Spleen (tissue), 7 donors: ENCODE data around the gene CDH9.

Experiments
- POLR2A ChIP-seq, 3 donors: fragments of 450-650 bp; IDR thresholded peaks; one replicate each; pipeline ENCODE4 v1.5.1; 2017; ENCODE audit warnings: antibody characterized with exemption in 3 of 3, mild to moderate bottlenecking in 1 of 3
- POLR2AphosphoS5 ChIP-seq, 3 donors: sonication (generic); formaldehyde crosslinking; IDR thresholded peaks; one replicate each; pipeline ENCODE4 v1.5.1; 2017; ENCODE audit warnings: antibody characterized with exemption in 3 of 3
- TF ChIP-seq, protein P1 (sequence below), 11 experiments: fragments of 200-600 bp in 7 of 11; fragments of 450-650 bp in 4 of 11; sonication (generic) in 4 of 11; IDR thresholded peaks in 8 of 11; conservative IDR thresholded peaks in 3 of 11; 1 replicate in 7 of 11; 2 replicates in 4 of 11; pipeline versions ENCODE4 v1.4.0 to v1.8.0; 2016 to 2021; ENCODE audit warnings: antibody characterized with exemption in 11 of 11, inconsistent platforms in 4 of 11, mild to moderate bottlenecking in 1 of 11
- donor health status: DM: no; HTN: no; CAD: no; lungs with moderate emphysema.
- donor health status: DM: no; HTN: no; CAD: no.
- donor health status: DM: no; HTN: no; CAD: no.

DNA sequence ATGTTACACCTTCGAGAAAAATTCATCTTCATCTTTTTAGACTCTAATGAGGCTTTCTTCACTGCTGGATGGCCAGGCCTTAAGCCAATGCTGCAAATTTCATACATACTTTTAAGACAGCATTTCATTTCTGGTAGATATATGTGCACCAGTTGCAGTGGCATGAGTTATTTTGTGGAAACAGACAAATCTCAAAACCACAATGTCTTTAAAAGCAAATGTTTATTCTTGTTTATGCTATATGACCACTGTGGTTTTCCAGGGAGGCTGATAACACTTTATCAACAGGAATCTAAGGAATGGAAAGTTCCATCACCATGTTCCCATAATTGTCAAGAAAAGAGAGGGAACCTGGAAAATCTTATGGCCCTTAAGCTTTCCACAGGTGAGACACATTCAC is 27.7 kb downstream of the CDH9 start:
- TF ChIP-seq, protein P1, sequence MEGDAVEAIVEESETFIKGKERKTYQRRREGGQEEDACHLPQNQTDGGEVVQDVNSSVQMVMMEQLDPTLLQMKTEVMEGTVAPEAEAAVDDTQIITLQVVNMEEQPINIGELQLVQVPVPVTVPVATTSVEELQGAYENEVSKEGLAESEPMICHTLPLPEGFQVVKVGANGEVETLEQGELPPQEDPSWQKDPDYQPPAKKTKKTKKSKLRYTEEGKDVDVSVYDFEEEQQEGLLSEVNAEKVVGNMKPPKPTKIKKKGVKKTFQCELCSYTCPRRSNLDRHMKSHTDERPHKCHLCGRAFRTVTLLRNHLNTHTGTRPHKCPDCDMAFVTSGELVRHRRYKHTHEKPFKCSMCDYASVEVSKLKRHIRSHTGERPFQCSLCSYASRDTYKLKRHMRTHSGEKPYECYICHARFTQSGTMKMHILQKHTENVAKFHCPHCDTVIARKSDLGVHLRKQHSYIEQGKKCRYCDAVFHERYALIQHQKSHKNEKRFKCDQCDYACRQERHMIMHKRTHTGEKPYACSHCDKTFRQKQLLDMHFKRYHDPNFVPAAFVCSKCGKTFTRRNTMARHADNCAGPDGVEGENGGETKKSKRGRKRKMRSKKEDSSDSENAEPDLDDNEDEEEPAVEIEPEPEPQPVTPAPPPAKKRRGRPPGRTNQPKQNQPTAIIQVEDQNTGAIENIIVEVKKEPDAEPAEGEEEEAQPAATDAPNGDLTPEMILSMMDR (IDR thresholded peaks at IDR 0.05 in 8 of 11, conservative IDR thresholded peaks at IDR 0.05 in 3 of 11) = no peak
- TF ChIP-seq POLR2A (IDR thresholded peaks at IDR 0.05) (no peak), POLR2AphosphoS5 (IDR thresholded peaks at IDR 0.05) (no peak)
